Transverse colon (tissue), 4 donors: ENCODE data around the gene ANKS3.

ENCODE experiments used
- CTCF ChIP-seq, 5 experiments: fragments of 200-600 bp in 3 of 5; fragments of 450-650 bp in 2 of 5; sonication (generic) in 3 of 5; IDR thresholded peaks; 1 replicate in 2 of 5; 2 replicates in 3 of 5; pipeline ENCODE4 v1.5.1; 2016 to 2017; ENCODE audit warnings: antibody characterized with exemption in 5 of 5, inconsistent platforms in 3 of 5, mild to moderate bottlenecking in 2 of 5, moderate library complexity in 1 of 5
- POLR2A ChIP-seq: fragments of 450-650 bp; IDR thresholded peaks from one replicate; pipeline ENCODE4 v1.6.1; 2016; ENCODE audit warnings: antibody characterized with exemption, mild to moderate bottlenecking, moderate library complexity
- POLR2AphosphoS5 ChIP-seq, 3 donors: sonication (generic); formaldehyde crosslinking; IDR thresholded peaks; one replicate each; pipeline ENCODE4 v1.6.1; 2016; ENCODE audit warnings: antibody characterized with exemption in 3 of 3

- TF ChIP-seq POLR2AphosphoS5 (IDR thresholded peaks at IDR 0.05): no peak
- no peak for TF ChIP-seq CTCF (IDR thresholded peaks at IDR 0.05)
- no peak for TF ChIP-seq POLR2A
Measured at GRCh38 chr16:4677994-4678393, 56.1 kb downstream of the ANKS3 start.
